Ecto neural progenitor cell (in vitro differentiated cells): ENCODE results near the gene MYL6B.
"Not testable (repeated sequence)": the region's sequence is repeated elsewhere in the genome, so short reads cannot be mapped to it uniquely, and the experiment has no call there.

Experiments used
- DNase-seq: peaks from one replicate; pipeline ENCODE4 v3.0.0-alpha.2; 2018; ENCODE audit warnings: low spot score

MYL6B gene

DNA sequence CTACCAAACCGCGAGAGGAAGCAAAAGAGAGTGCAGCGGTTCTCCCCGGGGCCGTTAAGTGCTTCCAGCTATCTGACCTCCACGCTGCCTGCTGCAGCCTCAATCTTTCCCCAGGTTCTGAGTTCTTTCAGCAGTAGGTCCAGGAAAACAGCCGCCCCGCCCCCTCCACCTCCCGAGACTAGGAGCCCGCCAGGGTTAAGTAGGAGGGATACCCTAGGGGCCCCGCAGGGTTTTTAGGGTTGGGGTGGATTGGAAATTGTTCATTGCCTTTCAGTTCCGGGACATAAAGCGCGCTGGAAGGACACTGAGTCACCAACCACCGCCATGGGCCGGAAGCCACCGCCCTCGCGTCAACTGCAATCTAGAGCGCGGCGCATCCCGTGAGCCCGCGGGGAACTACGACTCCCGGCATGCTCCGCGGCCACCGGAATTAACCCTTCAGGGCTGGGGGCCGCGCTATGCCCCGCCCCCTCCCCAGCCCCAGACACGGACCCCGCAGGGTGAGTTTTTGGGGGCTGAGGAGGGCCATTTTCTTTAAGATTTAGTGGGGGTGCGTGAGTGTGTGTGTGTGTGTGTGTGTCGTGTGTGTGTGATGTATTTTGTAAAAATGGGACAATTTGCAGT lies at the start of gene MYL6B:
TSS of gene MYL6B (plus strand) at position 456 of the 624 bp plus-strand sequence. CDS start 1,332 bp downstream, outside the sequence.
- DNase-seq = peak; percentile 97

DNA sequence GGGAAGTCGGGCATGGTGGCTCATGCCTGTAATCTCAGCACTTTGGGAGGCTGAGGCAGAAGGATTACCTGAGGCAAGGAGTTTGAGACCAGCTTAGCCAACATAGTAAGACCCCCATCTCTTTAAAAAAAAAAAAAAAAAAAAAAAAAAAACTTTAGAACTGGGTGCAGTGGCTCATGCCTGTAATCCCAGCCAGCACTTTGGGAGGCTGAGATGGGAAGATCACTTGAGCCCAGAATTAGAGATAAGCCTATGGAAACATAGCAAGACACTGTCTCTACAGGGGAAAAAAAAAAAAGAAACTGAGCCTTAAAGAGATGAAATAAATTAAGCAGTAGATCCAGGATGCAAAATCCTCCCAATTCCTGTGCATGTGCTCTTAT lies 49.7 kb upstream of the MYL6B start:
- DNase-seq = no peak

DNA sequence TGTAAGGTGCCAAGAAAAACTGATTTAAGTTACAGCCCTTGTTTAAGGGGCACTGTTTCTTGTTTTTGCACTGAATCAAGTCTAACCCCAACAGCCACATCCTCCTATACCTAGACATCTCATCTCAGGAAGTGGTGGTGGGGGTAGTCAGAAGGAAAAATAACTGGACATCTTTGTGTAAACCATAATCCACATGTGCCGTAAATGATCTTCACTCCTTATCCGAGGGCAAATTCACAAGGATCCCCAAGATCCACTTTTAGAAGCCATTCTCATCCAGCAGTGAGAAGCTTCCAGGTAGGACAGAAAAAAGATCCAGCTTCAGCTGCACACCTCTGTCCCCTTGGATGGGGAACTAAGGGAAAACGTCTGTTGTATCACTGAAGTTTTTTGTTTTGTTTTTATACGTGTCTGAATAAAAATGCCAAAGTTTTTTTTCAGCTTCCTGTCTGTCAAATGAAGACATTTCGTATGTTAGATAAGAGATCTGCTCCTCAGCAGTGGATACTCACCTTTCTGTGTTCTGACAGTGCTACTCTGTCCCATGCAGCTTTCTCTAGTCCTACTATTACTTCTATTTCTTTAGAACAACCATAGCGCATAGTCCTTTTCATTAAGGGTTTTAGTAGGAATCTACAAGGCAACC lies 49.2 kb upstream of the MYL6B start:
- no peak for DNase-seq

DNA sequence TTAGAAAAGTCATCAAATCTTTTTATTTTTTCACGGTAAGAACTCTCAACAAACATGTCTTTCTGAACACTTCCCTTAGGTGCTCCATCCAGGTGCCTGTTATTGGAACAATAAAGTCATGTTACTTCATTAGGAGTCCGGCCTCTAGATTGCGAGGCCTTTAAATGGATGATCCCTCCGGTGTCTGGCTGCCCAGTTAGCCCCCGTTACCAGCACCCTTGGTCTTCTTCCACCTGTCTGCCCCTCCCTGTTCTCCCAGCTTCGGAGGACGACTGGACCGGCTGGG lies 48.6 kb upstream of the MYL6B start:
- DNase-seq = no peak

DNA sequence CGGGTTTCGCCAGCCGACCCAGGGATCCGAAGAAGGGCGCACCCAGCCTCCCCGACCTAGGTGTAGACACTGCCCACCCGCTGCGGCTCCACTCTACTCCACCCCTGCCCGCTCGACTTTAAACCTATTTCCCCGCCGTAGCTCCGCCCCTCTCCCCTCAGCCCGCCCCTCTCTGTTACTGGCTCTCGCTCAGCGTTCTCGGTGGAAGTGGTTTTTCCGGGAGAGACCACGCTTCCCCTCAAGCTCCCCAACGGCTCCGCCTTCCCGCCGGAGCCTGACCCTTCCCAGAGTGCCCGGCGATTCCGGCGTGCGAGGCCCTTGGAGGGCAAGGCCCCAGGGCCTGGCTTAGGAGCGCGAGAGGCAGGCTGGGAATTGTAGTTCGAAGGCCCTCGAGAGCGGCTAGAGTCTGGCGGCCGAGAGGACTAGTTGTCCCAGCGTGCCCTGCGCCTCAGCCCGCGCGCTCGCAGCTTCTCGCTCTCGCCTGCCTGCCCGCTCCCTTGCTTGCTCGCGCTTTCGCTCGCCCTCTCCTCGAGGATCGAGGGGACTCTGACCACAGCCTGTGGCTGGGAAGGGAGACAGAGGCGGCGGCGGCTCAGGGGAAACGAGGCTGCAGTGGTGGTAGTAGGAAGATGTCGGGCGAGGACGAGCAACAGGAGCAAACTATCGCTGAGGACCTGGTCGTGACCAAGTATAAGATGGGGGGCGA lies 48.1 kb upstream of the MYL6B start, which contains the start of gene PA2G4:
TSS of gene PA2G4 (plus strand) at position 451 of the 706 bp plus-strand sequence. CDS start at position 630, 179 bp downstream.
- DNase-seq = peak; percentile 99

DNA sequence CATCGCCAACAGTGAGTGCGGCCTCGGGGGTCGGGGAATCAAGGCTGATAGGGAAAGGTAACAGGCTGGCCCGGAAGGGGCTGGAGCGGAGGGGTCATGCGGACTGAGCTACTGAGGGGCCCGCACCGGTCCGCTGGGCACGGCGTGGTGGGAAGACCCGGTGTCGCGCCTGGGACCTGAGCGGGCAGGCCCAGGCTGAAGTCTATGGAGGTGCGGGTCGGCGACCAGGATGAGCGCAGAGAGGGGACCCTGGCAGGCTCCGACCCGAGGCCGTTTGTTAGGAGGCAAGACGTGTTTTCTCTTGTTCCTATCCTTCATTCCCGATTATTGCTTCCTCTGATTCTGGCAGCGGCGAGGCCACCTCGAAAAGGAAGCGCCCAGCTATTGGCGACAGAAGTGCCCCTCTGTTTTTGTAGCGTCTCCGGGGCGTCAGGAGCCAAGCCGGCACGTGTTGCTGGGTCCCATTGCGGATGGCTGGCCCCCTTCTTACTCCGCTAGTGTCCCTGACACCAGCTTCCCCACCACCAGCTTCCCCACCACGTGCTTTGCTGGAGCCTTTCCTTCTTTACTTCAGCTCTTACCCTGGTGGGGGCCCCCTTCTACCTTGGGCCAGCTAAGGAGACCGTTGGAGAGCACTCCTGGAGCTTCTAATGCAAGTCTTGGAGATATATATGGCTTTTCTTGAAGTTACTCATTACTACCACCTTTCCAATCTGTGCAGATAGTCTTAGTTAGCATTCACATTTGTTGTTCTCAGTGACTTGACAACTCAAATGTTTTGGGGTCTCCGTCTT lies 47.4 kb upstream of the MYL6B start:
- DNase-seq = no peak

DNA sequence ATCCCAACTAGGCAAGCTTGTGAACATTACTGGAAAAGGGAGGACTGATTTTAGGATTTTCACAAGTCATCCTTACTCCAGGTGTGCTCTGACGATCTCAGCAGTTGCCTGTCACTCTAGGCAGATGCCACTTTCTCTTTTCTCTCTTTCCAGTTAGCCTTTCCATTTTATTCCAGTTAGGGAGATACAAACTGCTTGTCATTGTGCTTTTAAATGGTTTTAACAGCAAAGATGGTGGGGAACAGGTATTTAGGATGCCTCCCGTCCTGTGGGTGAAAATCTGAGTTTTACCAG lies 46.8 kb upstream of the MYL6B start:
- DNase-seq = no peak

DNA sequence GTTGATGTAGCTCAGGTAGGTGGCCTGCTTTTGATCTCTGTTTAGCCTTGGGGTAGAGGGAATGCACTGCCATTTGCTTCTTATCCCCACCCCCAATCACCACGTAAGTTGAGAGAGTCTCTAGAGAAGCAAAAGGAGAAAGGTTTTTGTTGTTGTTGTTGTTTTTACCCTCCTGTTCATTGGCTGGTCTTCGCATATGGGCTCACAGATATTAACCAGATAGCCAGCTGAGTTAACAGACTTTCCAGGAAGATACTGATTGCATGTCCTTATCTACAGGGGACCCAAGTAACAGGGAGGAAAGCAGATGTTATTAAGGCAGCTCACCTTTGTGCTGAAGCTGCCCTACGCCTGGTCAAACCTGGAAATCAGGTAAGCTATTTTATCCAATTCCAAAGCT lies 45.1 kb upstream of the MYL6B start:
- DNase-seq = no peak

DNA sequence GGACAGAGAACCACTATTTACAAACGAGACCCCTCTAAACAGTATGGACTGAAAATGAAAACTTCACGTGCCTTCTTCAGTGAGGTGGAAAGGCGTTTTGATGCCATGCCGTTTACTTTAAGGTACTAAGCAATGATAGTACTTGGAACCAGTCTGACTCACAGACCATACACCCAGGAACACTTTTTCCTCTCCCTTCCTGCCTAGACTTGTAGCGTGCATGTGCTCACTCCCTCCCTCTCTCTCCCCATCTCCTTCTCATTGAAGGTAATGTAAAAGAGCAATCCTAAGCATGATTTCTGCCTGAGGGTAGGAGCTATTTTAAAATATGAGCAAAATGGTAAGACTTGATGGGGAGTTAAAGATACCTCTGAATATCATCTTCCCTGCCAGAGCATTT lies 41.8 kb upstream of the MYL6B start:
- no peak for DNase-seq

DNA sequence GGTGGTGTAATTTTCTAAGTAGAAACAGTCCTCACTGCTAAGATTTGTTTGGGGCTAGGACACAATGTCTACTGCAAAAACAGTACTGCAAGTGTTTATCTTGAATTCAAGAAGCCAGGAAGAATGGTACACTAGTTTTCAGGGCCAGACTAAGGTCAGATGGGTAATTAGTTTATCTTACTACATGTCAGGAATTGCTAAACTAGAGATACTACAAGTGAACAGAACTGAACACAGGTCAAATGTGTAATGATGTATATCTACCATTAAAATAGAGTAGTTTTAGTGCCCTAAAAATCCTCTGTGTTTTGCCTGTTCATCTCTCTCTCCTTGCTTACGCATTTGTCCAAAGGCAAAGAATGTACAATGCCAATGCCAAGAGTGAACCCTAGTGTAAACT lies 38.3 kb upstream of the MYL6B start:
- DNase-seq = no peak

DNA sequence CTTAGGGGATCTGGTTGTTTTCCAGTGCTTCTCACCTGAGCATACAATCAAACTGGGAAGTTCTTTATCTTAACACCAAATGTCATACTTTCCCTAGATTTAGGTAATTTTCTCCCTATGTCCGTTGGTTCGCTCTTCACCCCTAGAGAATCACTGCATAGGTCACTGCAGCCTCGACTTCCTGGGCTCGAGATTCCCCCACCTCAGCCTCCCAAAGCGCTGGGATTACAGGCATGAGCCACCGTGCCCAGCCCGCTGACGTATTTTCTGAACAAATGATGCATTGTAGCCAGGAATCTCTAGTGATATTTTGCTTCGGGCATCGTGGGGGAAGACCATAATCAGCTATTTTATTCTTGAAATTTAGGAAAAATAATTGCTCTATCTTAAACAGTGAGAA lies 37.1 kb upstream of the MYL6B start:
- no peak for DNase-seq

DNA sequence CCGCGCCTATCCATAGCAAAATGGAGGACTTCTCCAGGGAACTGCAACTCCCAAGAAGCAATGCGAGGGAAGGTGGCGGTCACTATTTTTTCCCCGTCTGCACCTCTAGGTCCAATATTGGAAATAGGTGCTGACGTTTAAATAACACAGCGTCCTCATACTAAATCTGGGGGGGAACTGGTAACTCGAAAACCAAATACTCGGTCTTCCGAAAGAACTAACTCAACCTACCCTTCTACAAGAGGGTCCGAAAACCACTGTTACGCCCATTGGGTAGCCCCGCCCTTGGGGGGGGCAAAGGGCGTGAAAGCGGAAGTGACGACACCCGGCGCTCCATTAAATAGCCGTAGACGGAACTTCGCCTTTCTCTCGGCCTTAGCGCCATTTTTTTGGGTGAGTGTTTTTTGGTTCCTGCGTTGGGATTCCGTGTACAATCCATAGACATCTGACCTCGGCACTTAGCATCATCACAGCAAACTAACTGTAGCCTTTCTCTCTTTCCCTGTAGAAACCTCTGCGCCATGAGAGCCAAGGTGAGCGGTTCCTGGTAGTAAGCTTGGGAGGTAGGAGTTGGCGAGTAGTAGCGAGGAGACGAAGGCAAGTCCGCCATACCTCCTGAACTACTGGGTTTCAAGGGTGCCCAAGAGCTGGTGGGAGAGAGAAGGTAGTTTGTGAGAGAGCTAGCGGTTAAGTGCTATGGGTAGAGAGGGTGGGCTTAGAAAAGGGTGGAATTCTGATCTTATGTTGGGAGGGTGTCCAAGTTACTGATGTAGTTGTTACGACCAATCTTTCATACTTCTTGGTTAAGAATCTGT lies 35.9 kb upstream of the MYL6B start, which contains the start of gene RPL41:
TSS of gene RPL41 (plus strand) at position 367 of the 815 bp plus-strand sequence.
- DNase-seq = peak; percentile 97

DNA sequence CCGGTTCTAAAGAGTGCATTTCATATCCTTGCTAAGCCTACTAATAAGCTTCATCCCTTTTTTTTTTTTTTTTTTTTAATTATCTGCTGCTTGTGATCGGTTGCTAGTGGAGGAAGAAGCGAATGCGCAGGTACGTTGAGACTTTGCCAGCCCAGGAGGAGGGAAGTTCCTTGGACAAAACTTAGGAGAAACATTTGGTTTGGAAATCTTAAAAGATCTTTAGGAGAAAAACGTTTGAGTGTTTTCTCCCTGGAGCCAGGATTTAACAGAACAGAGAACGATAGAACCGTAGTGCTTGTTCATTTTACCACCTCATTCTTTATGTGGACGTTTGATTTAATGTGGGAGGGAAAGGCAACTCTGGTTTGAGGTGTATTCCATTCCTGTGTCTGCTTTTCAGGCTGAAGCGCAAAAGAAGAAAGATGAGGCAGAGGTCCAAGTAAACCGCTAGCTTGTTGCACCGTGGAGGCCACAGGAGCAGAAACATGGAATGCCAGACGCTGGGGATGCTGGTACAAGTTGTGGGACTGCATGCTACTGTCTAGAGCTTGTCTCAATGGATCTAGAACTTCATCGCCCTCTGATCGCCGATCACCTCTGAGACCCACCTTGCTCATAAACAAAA lies 35.2 kb upstream of the MYL6B start:
- not testable (repeated sequence) for DNase-seq

DNA sequence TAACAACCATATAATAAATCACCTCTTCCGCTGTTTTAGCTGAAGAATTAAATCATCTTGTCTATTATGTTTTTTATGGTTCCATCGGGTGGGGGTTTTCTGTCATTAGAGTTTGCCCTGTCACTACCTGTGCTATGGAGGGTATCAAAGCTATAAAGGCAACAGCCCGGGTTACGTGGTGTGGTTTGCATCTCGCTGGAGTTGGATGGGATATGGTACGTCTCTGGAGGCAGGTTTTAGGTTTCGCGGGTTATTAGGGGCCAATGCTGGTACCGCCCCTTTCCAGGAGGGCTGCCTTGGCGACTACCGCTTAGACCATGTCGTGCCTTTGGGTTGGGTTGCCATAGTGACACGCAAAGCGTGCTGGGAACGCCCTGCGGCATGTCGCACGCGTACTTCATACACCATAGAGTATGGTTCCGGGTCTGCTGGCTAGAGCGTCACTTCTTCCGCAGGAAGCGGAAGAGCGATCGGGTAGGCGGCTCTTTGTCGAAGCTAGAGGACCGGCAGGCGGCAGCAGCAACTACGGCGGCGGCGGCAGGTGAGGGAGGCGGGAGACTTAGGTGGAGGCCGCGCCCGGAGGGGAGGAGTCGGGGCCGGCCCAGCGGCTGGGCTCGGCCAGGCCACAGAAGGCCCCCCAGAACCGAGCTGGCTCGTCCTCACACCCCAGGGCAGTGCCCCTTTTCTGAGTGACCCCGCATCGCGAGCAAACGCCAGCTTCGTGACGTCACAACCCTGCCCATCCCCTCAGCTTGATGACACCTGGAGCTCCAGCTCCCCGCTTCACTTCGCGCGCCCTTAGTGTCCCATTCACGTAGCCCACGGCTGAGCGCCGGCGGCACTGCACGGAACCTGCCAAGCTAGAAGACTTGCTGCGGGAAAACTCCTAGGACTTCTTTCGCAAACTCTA lies 34.4 kb upstream of the MYL6B start, which contains the start of gene ZC3H10:
TSS of gene ZC3H10 (plus strand) at position 489 of the 910 bp plus-strand sequence. CDS start 2,297 bp downstream, outside the sequence.
- DNase-seq = peak; percentile 100

DNA sequence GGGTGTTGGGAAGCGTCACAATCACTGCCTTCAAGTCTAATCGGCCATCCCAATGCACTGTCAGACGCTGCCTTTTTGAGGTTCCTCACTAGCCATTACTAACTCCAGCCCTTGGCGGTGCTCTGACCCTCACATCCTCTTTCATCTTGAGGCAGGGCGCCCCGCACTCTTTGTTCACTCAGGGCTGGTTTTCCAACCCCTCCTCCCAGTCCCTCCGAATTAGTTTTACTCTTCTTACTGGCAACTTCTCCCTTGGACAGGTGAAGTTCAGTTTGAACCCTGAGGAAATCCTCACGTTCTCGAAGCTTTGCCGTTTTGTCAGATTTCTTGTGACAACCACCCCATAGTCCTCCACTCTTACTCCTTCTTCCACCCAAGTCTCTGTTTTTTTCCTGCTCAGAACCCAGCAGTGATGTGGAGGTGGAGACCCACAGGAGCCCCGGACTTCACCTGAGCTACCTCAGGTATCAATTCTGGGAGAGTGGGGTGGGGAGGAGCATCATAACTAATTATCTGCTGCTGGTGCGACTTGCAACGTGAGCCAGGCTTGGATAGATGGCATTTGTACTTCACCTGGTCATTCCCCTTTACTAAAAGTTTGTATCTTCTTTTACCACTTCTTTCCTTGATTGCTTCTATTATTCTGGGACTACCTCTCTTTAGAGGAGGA lies 33.6 kb upstream of the MYL6B start:
- DNase-seq = no peak

DNA sequence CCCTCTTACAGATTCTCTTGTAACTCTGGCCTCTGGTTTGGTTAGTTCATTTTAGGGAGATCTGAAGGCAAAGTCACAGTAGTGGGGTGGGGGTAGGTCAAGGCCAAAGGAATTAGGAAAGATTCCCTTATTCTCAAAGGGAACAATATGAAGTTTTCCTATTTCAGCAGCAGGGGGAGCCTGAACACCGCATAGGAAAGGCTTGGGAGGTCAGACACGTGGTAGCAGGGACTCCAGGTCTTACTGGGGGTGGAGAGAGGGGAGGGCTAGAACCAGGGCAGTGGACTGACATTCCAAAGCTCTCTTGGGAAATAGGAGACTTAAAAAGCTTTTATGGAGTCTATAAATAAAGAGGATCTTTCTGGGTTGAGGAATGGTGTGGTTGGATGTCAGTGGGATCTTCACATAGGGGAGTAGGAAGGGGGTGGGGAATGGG lies 33.0 kb upstream of the MYL6B start:
- peak; percentile 82 for DNase-seq

DNA sequence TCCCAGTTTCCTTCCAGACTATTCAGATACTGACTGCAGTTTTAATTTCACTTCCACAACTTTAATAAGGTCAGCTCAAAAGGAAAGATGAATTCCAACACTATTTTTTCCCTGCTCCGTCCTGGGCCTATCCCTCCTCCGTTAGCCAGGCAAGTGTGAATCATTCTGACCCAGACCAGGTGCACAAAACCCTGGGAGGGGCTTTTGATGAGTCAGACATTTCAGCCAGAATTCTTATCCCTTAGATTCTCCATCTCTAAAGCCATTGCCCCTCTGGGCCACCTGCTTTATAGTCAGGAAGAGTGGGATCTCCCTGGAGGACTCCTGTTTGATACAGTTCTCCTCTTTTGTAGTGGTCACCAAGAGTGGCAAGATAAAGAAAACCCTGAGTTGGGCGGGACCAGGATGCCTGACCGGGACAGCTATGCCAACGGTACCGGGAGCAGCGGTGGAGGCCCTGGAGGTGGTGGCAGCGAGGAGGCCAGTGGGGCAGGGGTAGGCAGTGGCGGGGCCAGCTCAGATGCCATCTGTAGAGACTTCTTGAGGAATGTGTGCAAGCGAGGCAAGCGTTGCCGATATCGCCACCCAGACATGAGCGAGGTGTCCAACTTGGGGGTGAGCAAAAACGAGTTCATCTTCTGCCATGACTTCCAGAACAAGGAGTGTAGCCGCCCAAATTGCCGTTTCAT lies 32.1 kb upstream of the MYL6B start:
- DNase-seq = no peak

DNA sequence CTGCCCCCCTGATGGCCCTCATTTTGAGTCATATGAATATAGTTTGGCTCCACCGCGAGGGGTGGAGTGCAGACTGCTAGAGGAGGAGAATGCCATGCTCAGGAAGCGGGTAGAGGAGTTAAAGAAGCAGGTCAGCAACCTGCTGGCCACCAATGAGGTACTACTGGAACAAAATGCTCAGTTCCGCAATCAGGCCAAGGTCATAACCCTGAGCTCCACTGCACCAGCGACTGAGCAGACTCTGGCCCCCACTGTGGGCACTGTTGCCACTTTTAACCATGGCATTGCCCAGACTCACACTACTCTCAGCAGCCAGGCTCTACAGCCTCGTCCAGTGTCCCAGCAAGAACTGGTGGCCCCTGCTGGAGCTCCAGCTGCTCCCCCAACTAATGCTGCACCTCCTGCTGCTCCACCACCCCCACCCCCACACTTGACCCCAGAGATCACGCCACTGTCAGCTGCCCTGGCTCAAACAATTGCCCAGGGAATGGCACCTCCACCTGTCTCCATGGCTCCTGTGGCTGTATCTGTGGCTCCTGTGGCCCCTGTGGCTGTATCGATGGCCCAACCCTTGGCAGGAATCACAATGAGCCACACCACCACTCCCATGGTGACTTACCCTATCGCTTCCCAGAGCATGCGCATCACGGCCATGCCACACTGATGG lies 31.1 kb upstream of the MYL6B start:
- no peak for DNase-seq
